Mesenchymal stem cell (in vitro differentiated cells and primary cell): ENCODE measurements around the gene ITIH4.
A peak's percentile ranks its signal among the peaks of the same experiment; 100 is the strongest.

Source experiments
- DNase-seq: peaks from one replicate; pipeline ENCODE4 v3.0.0-alpha.2; 2013
- H2AFZ ChIP-seq: one replicate; pipeline ENCODE4 v1.6.1; 2013; ENCODE audit warnings: low read depth, mild to moderate bottlenecking, control low read depth, inconsistent platforms, low read length, moderate library complexity
- H2AK5ac ChIP-seq: 2 replicates; pipeline ENCODE4 v1.6.1; 2013; ENCODE audit warnings: low read length, moderate library complexity, mild to moderate bottlenecking, inconsistent platforms; ENCODE audit not compliant: severe bottlenecking
- H2BK120ac ChIP-seq: one replicate; pipeline ENCODE4 v1.6.1; 2013; ENCODE audit warnings: low read depth, mild to moderate bottlenecking, inconsistent platforms, low read length, moderate library complexity
- H2BK12ac ChIP-seq, 2 experiments: one replicate each; pipeline ENCODE4 v1.6.1; 2013; ENCODE audit warnings: inconsistent platforms in 2 of 2, low read length in 2 of 2, mild to moderate bottlenecking in 2 of 2, moderate library complexity in 2 of 2, control low read depth in 1 of 2
- H2BK15ac ChIP-seq: one replicate; pipeline ENCODE4 v1.6.1; 2013; ENCODE audit warnings: mild to moderate bottlenecking, low read depth, inconsistent platforms; ENCODE audit not compliant: poor library complexity, severe bottlenecking
- H2BK5ac ChIP-seq: 2 replicates; pipeline ENCODE4 v1.6.1; 2013; ENCODE audit warnings: low read depth, mild to moderate bottlenecking, low read length, control low read depth, inconsistent platforms; ENCODE audit not compliant: poor library complexity, severe bottlenecking
- H3K14ac ChIP-seq, 2 experiments: one replicate each; pipeline ENCODE4 v1.6.1; 2013; ENCODE audit warnings: inconsistent platforms in 2 of 2, low read length in 2 of 2, control low read depth in 1 of 2, mild to moderate bottlenecking in 1 of 2, moderate library complexity in 1 of 2
- H3K18ac ChIP-seq, 2 experiments: one replicate each; pipeline ENCODE4 v1.6.1; 2013; ENCODE audit warnings: inconsistent platforms in 2 of 2, low read length in 2 of 2, control low read depth in 1 of 2, low read depth in 1 of 2, mild to moderate bottlenecking in 1 of 2
- H3K23ac ChIP-seq, 2 experiments: one replicate each; pipeline ENCODE4 v1.6.1; 2013; ENCODE audit warnings: inconsistent platforms in 2 of 2, low read length in 2 of 2, mild to moderate bottlenecking in 2 of 2, moderate library complexity in 2 of 2, control low read depth in 1 of 2
- H3K27ac ChIP-seq: 2 replicates; pipeline ENCODE4 v1.5.1; 2013; ENCODE audit warnings: mild to moderate bottlenecking, moderate library complexity, low read length, control low read depth, inconsistent platforms; ENCODE audit not compliant: poor library complexity, severe bottlenecking
- H3K27me3 ChIP-seq, 2 experiments: 2 replicates each; pipeline versions ENCODE4 v1.6.1 to v1.7.0; 2013; ENCODE audit warnings: low read length in 2 of 2, mild to moderate bottlenecking in 2 of 2, moderate library complexity in 2 of 2, control low read depth in 1 of 2, inconsistent platforms in 1 of 2; ENCODE audit not compliant: control insufficient read depth in 1 of 2, insufficient read depth in 1 of 2
- H3K36me3 ChIP-seq, 2 experiments: 2 replicates each; pipeline versions ENCODE4 v1.6.1 to v1.7.0; 2013; ENCODE audit warnings: low read length in 2 of 2, control low read depth in 1 of 2, inconsistent platforms in 1 of 2, low read depth in 1 of 2, mild to moderate bottlenecking in 1 of 2; ENCODE audit not compliant: insufficient read depth in 2 of 2, control insufficient read depth in 1 of 2
- H3K4ac ChIP-seq, 2 experiments: one replicate each; pipeline ENCODE4 v1.6.1; 2013; ENCODE audit warnings: inconsistent platforms in 2 of 2, low read length in 2 of 2, mild to moderate bottlenecking in 2 of 2, moderate library complexity in 2 of 2, control low read depth in 1 of 2, low read depth in 1 of 2
- H3K4me1 ChIP-seq: 2 replicates; pipeline ENCODE4 v1.6.1; 2013; ENCODE audit warnings: low read depth, low read length, control low read depth; ENCODE audit not compliant: control insufficient read depth, insufficient read depth
- H3K4me2 ChIP-seq: 2 replicates; pipeline ENCODE4 v1.6.1; 2013; ENCODE audit warnings: low read length, mild to moderate bottlenecking, inconsistent platforms; ENCODE audit not compliant: poor library complexity, severe bottlenecking
- H3K4me3 ChIP-seq, 2 experiments: 2 replicates each; pipeline versions ENCODE4 v1.5.1 to v1.7.0; 2013; ENCODE audit warnings: low read length in 2 of 2, mild to moderate bottlenecking in 2 of 2, control low read depth in 1 of 2, low read depth in 1 of 2; ENCODE audit not compliant: insufficient read depth in 1 of 2
- H3K79me1 ChIP-seq: replicated peaks from 2 replicates; pipeline ENCODE4 v1.6.1; 2013; ENCODE audit warnings: mild to moderate bottlenecking, control low read depth, low read length, inconsistent platforms; ENCODE audit not compliant: poor library complexity, severe bottlenecking
- H3K9ac ChIP-seq: 2 replicates; pipeline ENCODE4 v1.7.0; 2013; ENCODE audit warnings: mild to moderate bottlenecking, low read length, moderate library complexity
- H3K9me3 ChIP-seq: 2 replicates; pipeline ENCODE4 v1.7.0; 2013; ENCODE audit warnings: mild to moderate bottlenecking, low read length; ENCODE audit not compliant: control insufficient read depth
- H4K8ac ChIP-seq: one replicate; pipeline ENCODE4 v1.6.1; 2013; ENCODE audit warnings: inconsistent platforms, mild to moderate bottlenecking, low read length, moderate library complexity
- H4K91ac ChIP-seq: one replicate; pipeline ENCODE4 v1.6.1; 2013; ENCODE audit warnings: mild to moderate bottlenecking, low read length, inconsistent platforms
- WGBS: methylation state at CpG from one replicate; pipeline ENCODE4 v1.1.7; 2013; ENCODE audit warnings: mixed read lengths; 5-methylcytosine and 5-hydroxymethylcytosine counted together

Gene ITIH4

GRCh38 chr3:52822363-52822762 lies 8.1 kb downstream of the ITIH4 start:
- no peak overlapping the region for H3K18ac ChIP-seq
- H3K4me2 ChIP-seq, result no peak overlapping the region
- no peak overlapping the region for H3K9ac ChIP-seq
- no peak overlapping the region for H3K23ac ChIP-seq
- peaks cover 0 to 8% of the 10 kb centered on the region in 2 experiments for H3K27me3 ChIP-seq
- no peaks in the 10 kb centered on the region for H3K9me3 ChIP-seq
- no peak overlapping the region for H3K4me3 ChIP-seq
- H3K27ac ChIP-seq, result no peak overlapping the region
- no peaks in the 10 kb centered on the region for H3K79me1 ChIP-seq
- H3K4ac ChIP-seq, result no peak overlapping the region
- no peak for DNase-seq
- H3K14ac ChIP-seq, result no peak overlapping the region
- H2BK5ac ChIP-seq, result no peak overlapping the region
- no peak overlapping the region for H2AK5ac ChIP-seq
- H2BK12ac ChIP-seq, result no peak overlapping the region
- 90% methylated on average over 5 of the region's 5 CpGs for WGBS
- H2BK15ac ChIP-seq, result no peak overlapping the region
- peaks cover 16% of the 10 kb centered on the region for H3K4me1 ChIP-seq
- no peaks in the 10 kb centered on the region for H3K36me3 ChIP-seq
- H2BK120ac ChIP-seq, result no peak overlapping the region
- no peak overlapping the region for H4K8ac ChIP-seq
- no peak overlapping the region for H4K91ac ChIP-seq
- no peak overlapping the region for H2AFZ ChIP-seq

GRCh38 chr3:52820736-52821135 lies 9.7 kb downstream of the ITIH4 start:
- Histone ChIP-seq H3K23ac (no peak overlapping the region), H3K9ac (no peak overlapping the region), H3K9me3 (no peaks in the 10 kb centered on the region), H2BK15ac (no peak overlapping the region), H3K36me3 (no peaks in the 10 kb centered on the region), H3K14ac (no peak overlapping the region), H4K91ac (no peak overlapping the region), H3K4me1 (peaks cover 8% of the 10 kb centered on the region), H2AFZ (no peak overlapping the region), H2BK120ac (no peak overlapping the region), H3K4me2 (no peak overlapping the region), H2BK5ac (no peak overlapping the region), H3K18ac (no peak overlapping the region), H2AK5ac (no peak overlapping the region), H4K8ac (no peak overlapping the region), H3K79me1 (no peaks in the 10 kb centered on the region), H3K4ac (no peak overlapping the region), H3K27ac (no peak overlapping the region), H3K4me3 (no peak overlapping the region), H2BK12ac (no peak overlapping the region), H3K27me3 (peaks cover 0 to 4% of the 10 kb centered on the region in 2 experiments)
- peak; percentile 22 for DNase-seq
- 46% methylated on average over 11 of the region's 11 CpGs for WGBS

GRCh38 chr3:52819936-52820335 lies 10.5 kb downstream of the ITIH4 start:
- no peak for DNase-seq
- Histone ChIP-seq H3K4ac (no peak overlapping the region), H3K27me3 (peaks cover 0 to 4% of the 10 kb centered on the region in 2 experiments), H3K79me1 (no peaks in the 10 kb centered on the region), H3K9ac (no peak overlapping the region), H3K23ac (no peak overlapping the region), H3K18ac (no peak overlapping the region), H2BK15ac (no peak overlapping the region), H2AFZ (no peak overlapping the region), H3K27ac (no peak overlapping the region), H3K9me3 (no peaks in the 10 kb centered on the region), H2BK12ac (no peak overlapping the region), H3K4me3 (no peak overlapping the region), H3K36me3 (no peaks in the 10 kb centered on the region), H2AK5ac (no peak overlapping the region), H3K4me2 (no peak overlapping the region), H3K4me1 (peaks cover 8% of the 10 kb centered on the region), H3K14ac (no peak overlapping the region), H4K91ac (no peak overlapping the region), H2BK5ac (no peak overlapping the region), H2BK120ac (no peak overlapping the region), H4K8ac (no peak overlapping the region)
- 90% methylated on average over 2 of the region's 2 CpGs for WGBS

- Histone ChIP-seq H3K4ac (no peak overlapping the region), H3K36me3 (no peaks in the 10 kb centered on the region), H3K4me3 (no peak overlapping the region), H3K4me2 (no peak overlapping the region), H2AFZ (no peak overlapping the region), H2AK5ac (no peak overlapping the region), H4K91ac (no peak overlapping the region), H3K23ac (no peak overlapping the region), H2BK15ac (no peak overlapping the region), H4K8ac (no peak overlapping the region), H2BK120ac (no peak overlapping the region), H3K27ac (no peak overlapping the region), H2BK12ac (no peak overlapping the region), H3K79me1 (no peaks in the 10 kb centered on the region), H3K9ac (no peak overlapping the region), H3K9me3 (no peaks in the 10 kb centered on the region), H3K14ac (peak overlapping the region in 1 of 2 experiments; percentile 38), H3K18ac (no peak overlapping the region), H2BK5ac (no peak overlapping the region), H3K27me3 (peaks cover 5 to 6% of the 10 kb centered on the region in 2 experiments), H3K4me1 (peaks cover 8% of the 10 kb centered on the region)
- 86% methylated on average over 7 of the region's 7 CpGs for WGBS
- DNase-seq, result no peak
These were observed 12.6 kb downstream of the ITIH4 start for GRCh38 chr3:52817860-52818259.
